ENCODE measurements around the gene CEP170B.

The CEP170B gene

DNA sequence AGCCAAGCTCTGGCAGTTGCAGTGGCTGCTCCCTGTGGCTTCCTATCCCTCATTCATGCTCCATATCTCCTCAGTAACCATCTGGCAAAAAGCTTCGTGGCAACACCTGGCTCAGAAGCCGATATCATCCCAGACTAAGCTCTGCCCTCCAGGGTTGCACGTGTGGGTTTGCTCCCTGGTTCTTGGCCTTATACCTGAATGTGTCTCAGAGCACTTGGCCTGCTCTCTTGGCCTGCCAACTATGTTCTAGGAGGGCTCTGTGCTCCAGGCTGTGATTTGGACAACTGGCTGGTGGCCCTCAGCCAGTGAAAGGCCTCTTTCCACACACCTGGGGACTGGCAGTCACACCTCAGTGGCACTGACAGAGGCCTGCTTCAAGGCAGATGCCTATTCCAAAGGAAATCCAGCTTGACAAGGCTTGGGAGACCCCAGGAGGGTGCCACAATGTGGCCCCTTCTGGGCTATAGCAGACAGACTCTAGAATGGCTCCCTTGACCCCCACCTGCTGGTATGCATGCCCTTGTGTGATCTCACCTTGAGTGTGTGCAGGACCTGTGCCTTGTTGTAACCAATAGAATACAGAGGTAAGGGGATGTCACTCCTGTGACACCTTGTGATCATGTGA lies 70.1 kb downstream of the CEP170B start:
- no peak for DNase-seq (ENCODE audit: low read depth)
- H3K4me3 ChIP-seq (ENCODE audit: low read length): no peak overlapping the region
- TF ChIP-seq, protein P1, sequence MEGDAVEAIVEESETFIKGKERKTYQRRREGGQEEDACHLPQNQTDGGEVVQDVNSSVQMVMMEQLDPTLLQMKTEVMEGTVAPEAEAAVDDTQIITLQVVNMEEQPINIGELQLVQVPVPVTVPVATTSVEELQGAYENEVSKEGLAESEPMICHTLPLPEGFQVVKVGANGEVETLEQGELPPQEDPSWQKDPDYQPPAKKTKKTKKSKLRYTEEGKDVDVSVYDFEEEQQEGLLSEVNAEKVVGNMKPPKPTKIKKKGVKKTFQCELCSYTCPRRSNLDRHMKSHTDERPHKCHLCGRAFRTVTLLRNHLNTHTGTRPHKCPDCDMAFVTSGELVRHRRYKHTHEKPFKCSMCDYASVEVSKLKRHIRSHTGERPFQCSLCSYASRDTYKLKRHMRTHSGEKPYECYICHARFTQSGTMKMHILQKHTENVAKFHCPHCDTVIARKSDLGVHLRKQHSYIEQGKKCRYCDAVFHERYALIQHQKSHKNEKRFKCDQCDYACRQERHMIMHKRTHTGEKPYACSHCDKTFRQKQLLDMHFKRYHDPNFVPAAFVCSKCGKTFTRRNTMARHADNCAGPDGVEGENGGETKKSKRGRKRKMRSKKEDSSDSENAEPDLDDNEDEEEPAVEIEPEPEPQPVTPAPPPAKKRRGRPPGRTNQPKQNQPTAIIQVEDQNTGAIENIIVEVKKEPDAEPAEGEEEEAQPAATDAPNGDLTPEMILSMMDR (conservative IDR thresholded peaks at IDR 0.05; ENCODE audit: low read depth, low read length): no peak

DNA sequence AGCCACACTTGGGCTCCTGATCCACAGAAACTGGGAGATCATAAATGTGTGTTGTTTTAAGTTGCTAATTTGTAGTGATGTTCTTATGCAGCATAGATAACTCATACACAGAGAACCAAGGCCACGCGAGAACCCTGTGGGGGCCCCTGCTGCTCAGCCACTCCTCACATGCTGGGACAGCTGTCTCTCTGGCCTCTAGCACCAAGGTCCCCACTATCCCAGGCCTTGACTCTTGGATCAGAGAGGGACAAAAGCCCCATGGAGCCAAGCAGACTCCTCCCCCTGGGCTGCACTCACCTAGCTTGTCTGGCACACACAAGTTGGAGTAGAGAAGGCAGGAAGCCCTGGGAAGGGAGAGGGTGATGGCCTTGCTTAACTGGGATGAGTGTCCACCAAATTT lies 70.9 kb downstream of the CEP170B start:
- TF ChIP-seq, protein P1 (conservative IDR thresholded peaks at IDR 0.05; ENCODE audit: low read depth, low read length): no peak
- H3K4me3 ChIP-seq (ENCODE audit: low read length): no peak overlapping the region
- no peak for DNase-seq (ENCODE audit: low read depth)

DNA sequence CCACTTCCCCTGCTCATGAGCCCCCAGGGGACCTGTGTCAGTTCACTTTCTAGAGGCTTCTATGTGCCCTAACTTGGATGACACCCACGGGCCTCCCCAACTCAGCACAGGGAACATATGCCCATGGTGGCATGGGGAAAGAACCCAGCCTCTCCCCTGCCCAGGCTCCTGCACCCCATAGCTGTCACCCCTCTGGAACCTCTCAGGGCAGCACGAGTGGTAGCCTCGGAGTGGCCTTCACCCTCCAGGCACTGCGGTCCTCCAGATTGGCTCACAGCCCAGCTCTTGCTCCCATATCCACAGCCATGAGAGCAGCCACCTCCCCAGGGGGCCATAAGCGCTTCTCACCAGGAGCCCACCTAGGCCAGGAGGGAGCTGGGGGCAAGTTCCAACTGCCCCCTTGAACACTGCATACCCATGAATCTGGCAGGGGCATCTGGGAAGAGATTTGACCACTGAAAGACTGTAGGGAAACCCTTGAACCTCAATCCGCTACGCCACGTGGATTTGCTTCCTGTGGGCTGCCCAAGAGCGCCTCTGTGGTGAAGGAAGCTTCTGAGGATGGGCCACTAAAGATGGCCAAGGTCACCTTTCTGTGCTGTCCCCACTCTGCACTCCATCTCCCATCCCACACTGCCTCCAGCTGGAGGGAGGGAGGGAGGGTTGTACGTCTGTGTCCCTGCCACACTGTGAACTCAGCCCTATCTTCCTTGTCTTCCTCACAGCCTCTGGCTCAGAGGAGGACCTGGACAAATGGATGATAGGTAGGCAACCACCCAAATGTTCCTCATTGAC lies 71.5 kb downstream of the CEP170B start:
- H3K4me3 ChIP-seq (ENCODE audit: low read length): no peak overlapping the region
- DNase-seq (ENCODE audit: low read depth): no peak
- TF ChIP-seq, protein P1 (conservative IDR thresholded peaks at IDR 0.05; ENCODE audit: low read depth, low read length): no peak

DNA sequence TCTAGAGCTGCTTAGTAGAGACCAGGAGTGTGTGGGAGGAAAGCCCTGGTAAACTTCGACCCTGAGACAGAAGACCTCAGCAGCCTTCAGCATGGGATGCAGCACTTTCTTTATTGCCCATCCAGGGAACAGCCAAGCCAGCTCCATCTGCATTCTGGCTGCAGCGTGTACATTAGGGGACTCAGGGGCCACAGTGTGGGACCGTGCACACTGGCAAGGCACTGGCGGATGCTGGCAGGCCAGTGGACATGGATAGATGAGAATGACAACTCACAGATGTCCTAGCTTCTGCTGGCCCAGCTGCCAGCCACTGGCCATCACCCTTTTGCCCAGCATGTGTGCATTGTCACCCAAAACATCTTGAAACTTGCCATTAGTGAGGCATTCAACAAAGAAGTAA lies 72.1 kb downstream of the CEP170B start:
- H3K4me3 ChIP-seq (ENCODE audit: low read length): no peak overlapping the region
- DNase-seq (ENCODE audit: low read depth): no peak
- TF ChIP-seq, protein P1 (conservative IDR thresholded peaks at IDR 0.05; ENCODE audit: low read depth, low read length): no peak

DNA sequence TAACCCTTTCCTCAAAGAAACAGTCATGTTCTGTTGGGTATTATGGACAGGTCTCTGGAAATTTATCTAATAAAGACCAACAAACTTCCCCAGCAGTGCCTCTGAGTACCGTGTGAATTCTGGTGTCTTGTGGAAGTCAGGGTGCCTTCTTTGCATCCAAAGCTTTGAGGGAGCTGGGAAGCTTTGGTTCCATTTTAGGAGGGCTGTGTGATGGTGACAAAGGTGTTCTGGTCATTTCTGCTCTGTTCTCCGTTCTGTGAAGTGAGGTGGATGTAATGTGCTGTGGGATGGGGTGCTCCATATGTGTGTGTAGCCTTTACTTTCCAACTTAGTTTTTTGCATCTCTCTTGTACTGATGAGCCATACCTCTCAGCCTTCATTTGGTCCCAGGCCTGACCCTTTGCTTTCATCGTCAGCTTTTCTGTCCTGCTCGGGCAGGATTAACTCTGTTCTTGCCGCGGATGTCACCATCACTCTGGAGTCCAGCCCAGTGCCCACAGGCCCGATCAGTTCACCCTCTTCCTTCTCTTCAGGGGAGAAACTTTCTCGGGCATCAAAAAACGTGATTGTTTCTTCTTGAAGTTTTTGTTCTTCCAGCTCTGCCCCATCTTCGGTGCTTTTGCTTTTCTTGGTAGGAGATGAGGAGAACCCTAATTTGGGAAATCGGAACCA lies 72.8 kb downstream of the CEP170B start:
- DNase-seq (ENCODE audit: low read depth): no peak
- TF ChIP-seq, protein P1 (conservative IDR thresholded peaks at IDR 0.05; ENCODE audit: low read depth, low read length): no peak
- H3K4me3 ChIP-seq (ENCODE audit: low read length): no peak overlapping the region

DNA sequence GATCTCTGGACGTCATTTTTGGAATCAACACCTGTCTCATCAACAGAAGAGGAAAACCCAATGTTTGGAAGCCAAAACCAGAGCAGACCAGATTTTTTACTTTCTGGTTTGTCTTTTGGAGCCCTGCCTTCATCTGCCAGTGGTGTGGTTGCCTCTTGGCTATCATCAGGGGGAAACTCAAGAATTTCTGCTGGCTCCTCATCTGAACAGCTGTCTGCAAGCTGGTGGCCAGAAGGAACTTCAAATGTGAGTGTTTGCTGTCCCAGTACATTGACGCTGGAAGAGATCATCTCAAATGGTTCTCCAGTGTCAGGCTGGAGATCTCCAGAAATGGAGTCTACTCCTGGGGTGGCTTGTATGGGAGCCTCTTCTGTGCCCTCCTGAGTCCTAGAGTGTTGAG lies 73.4 kb downstream of the CEP170B start:
- H3K4me3 ChIP-seq (ENCODE audit: low read length): no peak overlapping the region
- DNase-seq (ENCODE audit: low read depth): no peak
- TF ChIP-seq, protein P1 (conservative IDR thresholded peaks at IDR 0.05; ENCODE audit: low read depth, low read length): no peak

Data from retinal pigment epithelial cell (primary cell).